Natural killer cell (primary cell): ENCODE measurements around the gene CBS. TPM values are rescaled to one million over a fixed set of nuclear protein-coding genes. Genes with fewer than 3 reads are reported as not detected.
"Not testable (repeated sequence)": the region's sequence is repeated elsewhere in the genome, so short reads cannot be mapped to it uniquely, and the experiment has no call there.

ENCODE experiments used
- ATAC-seq, 3 donors: fragments of 150-1000 bp in 2 of 3; fragments of 200-7000 bp in 1 of 3; cut with Tn5 transposase; 1 replicate in 1 of 3; 2 replicates in 2 of 3; pipeline ENCODE4 v1.10.0; 2021; ENCODE audit warnings: mild to moderate bottlenecking in 2 of 3, moderate library complexity in 2 of 3
- DNase-seq, 2 donors: peaks; one replicate each; pipeline versions ENCODE4 v3.0.0 to v3.0.0-alpha.2; 2013 to 2021; ENCODE audit warnings: mixed read lengths in 1 of 2
- H3K27ac ChIP-seq: one replicate; pipeline ENCODE4 v1.5.1; 2013; ENCODE audit warnings: mild to moderate bottlenecking, low read length
- H3K27me3 ChIP-seq: one replicate; pipeline ENCODE4 v1.6.1; 2013; ENCODE audit warnings: low read length; ENCODE audit not compliant: control insufficient read depth, insufficient read depth
- H3K36me3 ChIP-seq: one replicate; pipeline ENCODE4 v1.6.1; 2013; ENCODE audit warnings: low read length; ENCODE audit not compliant: control insufficient read depth, insufficient read depth
- H3K4me1 ChIP-seq: one replicate; pipeline ENCODE4 v1.6.1; 2013; ENCODE audit warnings: low read length; ENCODE audit not compliant: control insufficient read depth, insufficient read depth
- H3K4me3 ChIP-seq: one replicate; pipeline ENCODE4 v1.5.1; 2013; ENCODE audit warnings: low read length
- H3K9me3 ChIP-seq: one replicate; pipeline ENCODE4 v1.6.1; 2013; ENCODE audit warnings: low read length; ENCODE audit not compliant: control insufficient read depth, insufficient read depth
- H3K27ac Mint-ChIP-seq, 2 donors: one replicate each; pipeline ENCODE4 v1.8.0; 2022; ENCODE audit warnings: mild to moderate bottlenecking in 2 of 2, mixed read lengths in 2 of 2, moderate library complexity in 1 of 2
- H3K27me3 Mint-ChIP-seq, 2 donors: one replicate each; pipeline ENCODE4 v1.8.0; 2022; ENCODE audit warnings: low read depth in 2 of 2, mixed read lengths in 2 of 2
- H3K36me3 Mint-ChIP-seq: one replicate; pipeline ENCODE4 v1.8.0; 2022; ENCODE audit warnings: mixed read lengths
- H3K4me1 Mint-ChIP-seq, 2 donors: one replicate each; pipeline ENCODE4 v1.8.0; 2022; ENCODE audit warnings: mixed read lengths in 2 of 2
- H3K4me3 Mint-ChIP-seq: one replicate; pipeline ENCODE4 v1.8.0; 2022; ENCODE audit warnings: mild to moderate bottlenecking, moderate library complexity, mixed read lengths
- H3K9me3 Mint-ChIP-seq, 2 donors: one replicate each; pipeline ENCODE4 v1.8.0; 2022; ENCODE audit warnings: mixed read lengths in 2 of 2
- WGBS: methylation state at CpG from one replicate; pipeline ENCODE4 v1.1.7; 2013; ENCODE audit warnings: missing lambda C conversion rate; ENCODE audit not compliant: insufficient coverage; 5-methylcytosine and 5-hydroxymethylcytosine counted together
- intact Hi-C: fragments of 100-400 bp; cut with micrococcal nuclease; formaldehyde crosslinking; loops from one replicate; pipeline ENCODE4 v1.14.2; 2022
- total RNA-seq, 4 donors: library from RNA; stranded (reverse); fragments of 120-200 nt in 1 of 4; gene quantifications; one replicate each; pipeline versions ENCODE4 v1.2.3 to v1.2.4, GENCODE V29; 2013 to 2022

The CBS gene
- total RNA-seq, 3 donors from 2014 or later (not counting 1 experiment from before 2014, with no cell fraction given) = 0.58 to 0.84 TPM; not detected in 1

GRCh38 chr21:43076643-43077042, 1.0 kb upstream of the CBS start:
- H3K27ac Mint-ChIP-seq, H3K27me3 Mint-ChIP-seq, H3K27me3 ChIP-seq, H3K36me3 ChIP-seq, H3K4me3 Mint-ChIP-seq, intact Hi-C loops, H3K4me1 ChIP-seq, DNase-seq, H3K27ac ChIP-seq, H3K9me3 Mint-ChIP-seq, H3K4me3 ChIP-seq, H3K4me1 Mint-ChIP-seq, H3K36me3 Mint-ChIP-seq, H3K9me3 ChIP-seq: not testable (repeated sequence)
- ATAC-seq = peak in 1 of 3 donors; percentile 36
- WGBS = no CpG with 5 or more reads among the region's 28 CpGs

GRCh38 chr21:43076023-43076637, 495 bp upstream of the CBS start:
- intact Hi-C loops, H3K4me1 ChIP-seq, H3K9me3 ChIP-seq, H3K27me3 ChIP-seq, H3K36me3 Mint-ChIP-seq, H3K27me3 Mint-ChIP-seq, H3K4me1 Mint-ChIP-seq, H3K36me3 ChIP-seq, DNase-seq, H3K4me3 ChIP-seq, H3K27ac Mint-ChIP-seq, H3K4me3 Mint-ChIP-seq, H3K9me3 Mint-ChIP-seq, H3K27ac ChIP-seq: not testable (repeated sequence)
- WGBS = no CpG with 5 or more reads among the region's 77 CpGs
- ATAC-seq = peak in 1 of 3 donors; percentile 25

GRCh38 chr21:43074401-43075169, 1.1 kb downstream of the CBS start:
- H3K27me3 Mint-ChIP-seq, ATAC-seq, H3K36me3 Mint-ChIP-seq, H3K27me3 ChIP-seq, H3K9me3 ChIP-seq, H3K9me3 Mint-ChIP-seq, H3K36me3 ChIP-seq, H3K4me3 ChIP-seq, intact Hi-C loops, H3K27ac ChIP-seq, H3K4me1 Mint-ChIP-seq, H3K4me1 ChIP-seq, H3K27ac Mint-ChIP-seq, DNase-seq, H3K4me3 Mint-ChIP-seq: not testable (repeated sequence)
- WGBS = no CpG with 5 or more reads among the region's 74 CpGs

- H3K9me3 ChIP-seq, H3K27me3 Mint-ChIP-seq, H3K4me1 ChIP-seq, H3K36me3 ChIP-seq, H3K27ac ChIP-seq, DNase-seq, H3K36me3 Mint-ChIP-seq, H3K9me3 Mint-ChIP-seq, H3K4me1 Mint-ChIP-seq, H3K27me3 ChIP-seq, ATAC-seq, intact Hi-C loops, H3K4me3 ChIP-seq, H3K27ac Mint-ChIP-seq, H3K4me3 Mint-ChIP-seq: not testable (repeated sequence)
- WGBS = no CpG with 5 or more reads among the region's 11 CpGs
These were observed 2.9 kb downstream of the CBS start for GRCh38 chr21:43072742-43073141.

- H3K9me3 ChIP-seq, H3K27me3 Mint-ChIP-seq, H3K4me3 ChIP-seq, H3K27me3 ChIP-seq, intact Hi-C loops, H3K4me3 Mint-ChIP-seq, H3K36me3 ChIP-seq, H3K27ac ChIP-seq, ATAC-seq, H3K27ac Mint-ChIP-seq, H3K36me3 Mint-ChIP-seq, H3K9me3 Mint-ChIP-seq, H3K4me1 ChIP-seq, H3K4me1 Mint-ChIP-seq, DNase-seq: not testable (repeated sequence)
- no CpG with 5 or more reads among the region's 10 CpGs for WGBS
These were observed 6.0 kb downstream of the CBS start for GRCh38 chr21:43069682-43070081.

- H3K36me3 Mint-ChIP-seq, ATAC-seq, H3K27ac Mint-ChIP-seq, H3K4me1 Mint-ChIP-seq, H3K27me3 Mint-ChIP-seq, intact Hi-C loops, H3K4me3 ChIP-seq, H3K4me3 Mint-ChIP-seq, H3K27me3 ChIP-seq, H3K9me3 ChIP-seq, H3K9me3 Mint-ChIP-seq, H3K27ac ChIP-seq, DNase-seq, H3K36me3 ChIP-seq, H3K4me1 ChIP-seq: not testable (repeated sequence)
- WGBS = 96% methylated on average over 4 of the region's 12 CpGs
These were observed 7.6 kb downstream of the CBS start for GRCh38 chr21:43068065-43068464.

GRCh38 chr21:43066690-43067089, 8.9 kb downstream of the CBS start:
- H3K4me1 ChIP-seq, H3K27ac Mint-ChIP-seq, ATAC-seq, H3K27ac ChIP-seq, H3K9me3 ChIP-seq, intact Hi-C loops, H3K4me1 Mint-ChIP-seq, H3K4me3 ChIP-seq, H3K36me3 Mint-ChIP-seq, H3K27me3 Mint-ChIP-seq, H3K9me3 Mint-ChIP-seq, DNase-seq, H3K4me3 Mint-ChIP-seq, H3K27me3 ChIP-seq, H3K36me3 ChIP-seq: not testable (repeated sequence)
- no CpG with 5 or more reads among the region's 12 CpGs for WGBS

GRCh38 chr21:43065991-43066390, 9.6 kb downstream of the CBS start:
- H3K9me3 ChIP-seq, intact Hi-C loops, H3K27ac ChIP-seq, DNase-seq, H3K27ac Mint-ChIP-seq, H3K4me1 Mint-ChIP-seq, H3K27me3 Mint-ChIP-seq, H3K9me3 Mint-ChIP-seq, H3K4me1 ChIP-seq, H3K36me3 ChIP-seq, H3K4me3 ChIP-seq, H3K27me3 ChIP-seq, ATAC-seq, H3K4me3 Mint-ChIP-seq, H3K36me3 Mint-ChIP-seq: not testable (repeated sequence)
- WGBS = no CpG with 5 or more reads among the region's 30 CpGs
